ENCODE data around the gene SLIT1.
A peak's percentile ranks its signal among the peaks of the same experiment; 100 is the strongest.

Gene SLIT1

GRCh38 chr10:97078261-97078937, 107.4 kb downstream of the SLIT1 start:
- no peak for DNase-seq

GRCh38 chr10:97076781-97077180, 109.0 kb downstream of the SLIT1 start:
- DNase-seq, result no peak

GRCh38 chr10:97075961-97076525, 109.7 kb downstream of the SLIT1 start:
- no peak for DNase-seq

GRCh38 chr10:97075421-97075820, 110.3 kb downstream of the SLIT1 start:
- DNase-seq, result no peak

- DNase-seq, result no peak
Observed at GRCh38 chr10:97074256-97075145, 111.3 kb downstream of the SLIT1 start.

- peak; percentile 75 for DNase-seq
Observed at GRCh38 chr10:97072851-97073665, 112.7 kb downstream of the SLIT1 start.

GRCh38 chr10:97071496-97071895, 114.3 kb downstream of the SLIT1 start:
- no peak for DNase-seq

- peak; percentile 20 for DNase-seq
Observed at GRCh38 chr10:97069576-97070362, 116.0 kb downstream of the SLIT1 start.

GRCh38 chr10:97069026-97069425, 116.7 kb downstream of the SLIT1 start:
- no peak for DNase-seq

GRCh38 chr10:97067716-97068391, 117.9 kb downstream of the SLIT1 start:
- no peak for DNase-seq

GRCh38 chr10:97066877-97067555, 118.7 kb downstream of the SLIT1 start:
- no peak for DNase-seq

- DNase-seq, result no peak
Observed at GRCh38 chr10:97065686-97066660, 119.8 kb downstream of the SLIT1 start.

- DNase-seq, result no peak
Observed at GRCh38 chr10:97065128-97065527, 120.6 kb downstream of the SLIT1 start.

GRCh38 chr10:97063983-97064837, 121.5 kb downstream of the SLIT1 start:
- DNase-seq, result no peak

GRCh38 chr10:97063271-97063982, 122.3 kb downstream of the SLIT1 start:
- no peak for DNase-seq

GRCh38 chr10:97062456-97062855, 123.3 kb downstream of the SLIT1 start:
- no peak for DNase-seq

- no peak for DNase-seq
Observed at GRCh38 chr10:97062046-97062445, 123.7 kb downstream of the SLIT1 start.

GRCh38 chr10:97061423-97061822, 124.3 kb downstream of the SLIT1 start:
- DNase-seq, result no peak

All from CD4-positive, alpha-beta T cell treated with Interleukin-17A for 1 hour (primary cell).